Measurements from ENCODE around the gene ZNF414.

- TF ChIP-seq CTCF (conservative IDR thresholded peaks at IDR 0.05; ENCODE audit: low read depth, low read length) (no peak), EZH2 (IDR thresholded peaks at IDR 0.05; ENCODE audit: borderline replicate concordance, low read depth, low read length, poor library complexity, severe bottlenecking) (no peak)
Observed at GRCh38 chr19:8469613-8470368, 44.2 kb downstream of the ZNF414 start.
